ENCODE measurements around the gene ZMYND19. TPM values are rescaled to one million over a fixed set of nuclear protein-coding genes. Genes with fewer than 3 reads are reported as not detected.
"Not testable (repeated sequence)": the region's sequence is repeated elsewhere in the genome, so short reads cannot be mapped to it uniquely, and the experiment has no call there.

ZMYND19 gene
- total RNA-seq, 2 experiments from 2014 or later: 50.9 to 52.5 TPM

DNA sequence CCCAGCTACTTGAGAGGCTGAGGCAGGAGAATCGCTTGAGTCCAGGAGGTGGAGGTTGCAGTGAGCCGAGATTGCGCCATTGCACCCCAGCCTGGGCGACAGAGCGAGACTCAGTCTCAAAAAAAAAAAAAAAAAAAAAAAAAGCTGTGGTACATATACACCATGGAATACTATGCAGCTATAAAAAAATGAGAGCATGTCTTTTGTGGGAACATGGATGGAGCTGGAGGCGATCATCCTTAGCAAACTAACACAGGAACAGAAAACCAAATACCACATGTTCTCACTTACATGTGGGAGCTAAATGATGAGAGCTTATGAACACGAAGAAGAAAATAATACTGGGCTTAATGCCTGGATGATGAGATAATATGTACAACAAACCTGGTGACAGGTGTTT is 6.3 kb upstream of the ZMYND19 start:
- H3K9me3 Mint-ChIP-seq; H3K4me3 Mint-ChIP-seq; DNase-seq; H3K27me3 Mint-ChIP-seq (ENCODE audit: low read depth); H3K4me1 Mint-ChIP-seq (ENCODE audit: low read depth); intact Hi-C loops (cut with micrococcal nuclease); CTCF ChIA-PET; H3K36me3 Mint-ChIP-seq (ENCODE audit: low read depth); H3K27ac Mint-ChIP-seq: not testable (repeated sequence)

DNA sequence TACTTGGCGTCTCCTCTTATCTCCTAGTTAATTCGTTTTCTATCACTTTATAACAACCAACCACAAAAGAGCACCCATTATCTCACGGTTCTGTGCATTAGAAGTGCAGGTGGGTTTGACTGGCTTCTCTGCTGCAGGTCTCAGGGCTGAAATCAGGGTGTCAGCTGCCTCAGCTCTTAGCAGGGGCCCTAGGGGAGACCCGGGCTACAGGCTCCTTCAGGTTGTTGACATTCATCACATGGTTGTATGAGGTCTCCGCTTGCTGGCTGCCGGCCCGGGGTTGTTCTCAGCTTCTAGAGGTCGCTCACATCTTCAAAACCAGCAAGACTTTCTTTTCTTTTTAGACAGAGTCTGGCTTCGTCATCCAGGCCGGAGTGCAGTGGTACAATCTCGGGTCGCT is 2.9 kb upstream of the ZMYND19 start:
- intact Hi-C loops (cut with micrococcal nuclease): no loop called here
- H3K4me3 Mint-ChIP-seq: no peak overlapping the region
- CTCF ChIA-PET: no interaction called here

DNA sequence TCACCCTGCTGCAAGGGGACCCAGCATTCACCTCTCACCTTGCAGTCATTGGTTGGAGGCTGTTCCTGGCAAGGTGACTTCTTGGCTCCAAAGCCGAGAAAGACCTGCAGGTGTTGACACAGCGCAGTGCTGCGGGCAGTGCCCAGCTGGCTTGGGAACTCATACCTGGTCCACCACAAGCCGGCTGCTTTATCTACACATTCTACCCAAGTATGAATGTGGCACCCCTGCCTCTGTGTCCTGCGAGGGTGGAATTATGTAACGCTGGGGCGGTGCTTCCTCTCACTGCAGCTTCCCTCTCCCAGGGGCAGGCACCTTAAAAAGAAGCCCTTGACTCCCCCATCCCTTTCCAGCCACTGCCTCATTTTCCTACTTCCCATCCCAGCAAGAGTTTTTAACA is 2.5 kb upstream of the ZMYND19 start:
- H3K4me1 Mint-ChIP-seq (ENCODE audit: low read depth): peaks cover 18% of the 10 kb centered on the region

More for the DNA sequence above, 2.9 kb upstream of the ZMYND19 start:
- peaks cover 14% of the 10 kb centered on the region for H3K4me1 Mint-ChIP-seq (ENCODE audit: low read depth)
- no peaks in the 10 kb centered on the region for H3K9me3 Mint-ChIP-seq
- H3K27me3 Mint-ChIP-seq (ENCODE audit: low read depth): no peaks in the 10 kb centered on the region
- no peak overlapping the region for H3K27ac Mint-ChIP-seq
- DNase-seq: no peak
- H3K36me3 Mint-ChIP-seq (ENCODE audit: low read depth): peaks cover 5% of the 10 kb centered on the region

DNA sequence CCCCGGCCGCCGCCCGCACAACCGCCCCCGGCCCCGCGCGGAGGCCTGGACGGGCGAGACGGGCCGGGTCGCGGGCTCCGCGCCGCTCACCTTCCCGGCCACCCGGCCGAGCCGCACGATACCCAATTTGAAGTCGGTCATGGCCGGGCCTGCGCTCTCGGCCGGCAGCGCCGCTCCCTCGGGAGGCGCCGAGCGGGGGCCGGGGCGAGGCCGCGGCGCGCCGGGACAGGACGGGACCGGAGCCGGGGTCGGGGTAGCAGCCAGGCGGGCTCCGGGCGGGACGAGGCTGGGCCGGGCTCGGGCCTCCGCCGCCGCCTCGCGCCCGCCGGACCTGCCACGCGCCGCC is 216 bp downstream of the ZMYND19 start:
- H3K27me3 Mint-ChIP-seq (ENCODE audit: low read depth): no peaks in the 10 kb centered on the region

More for the DNA sequence above, 2.5 kb upstream of the ZMYND19 start:
- Mint-ChIP-seq H3K36me3 (ENCODE audit: low read depth) (peaks cover 9% of the 10 kb centered on the region), H3K27ac (no peak overlapping the region), H3K9me3 (no peaks in the 10 kb centered on the region), H3K4me3 (no peak overlapping the region), H3K27me3 (ENCODE audit: low read depth) (no peaks in the 10 kb centered on the region)
- CTCF ChIA-PET: no interaction called here
- no peak for DNase-seq
- intact Hi-C loops (cut with micrococcal nuclease): no loop called here

DNA sequence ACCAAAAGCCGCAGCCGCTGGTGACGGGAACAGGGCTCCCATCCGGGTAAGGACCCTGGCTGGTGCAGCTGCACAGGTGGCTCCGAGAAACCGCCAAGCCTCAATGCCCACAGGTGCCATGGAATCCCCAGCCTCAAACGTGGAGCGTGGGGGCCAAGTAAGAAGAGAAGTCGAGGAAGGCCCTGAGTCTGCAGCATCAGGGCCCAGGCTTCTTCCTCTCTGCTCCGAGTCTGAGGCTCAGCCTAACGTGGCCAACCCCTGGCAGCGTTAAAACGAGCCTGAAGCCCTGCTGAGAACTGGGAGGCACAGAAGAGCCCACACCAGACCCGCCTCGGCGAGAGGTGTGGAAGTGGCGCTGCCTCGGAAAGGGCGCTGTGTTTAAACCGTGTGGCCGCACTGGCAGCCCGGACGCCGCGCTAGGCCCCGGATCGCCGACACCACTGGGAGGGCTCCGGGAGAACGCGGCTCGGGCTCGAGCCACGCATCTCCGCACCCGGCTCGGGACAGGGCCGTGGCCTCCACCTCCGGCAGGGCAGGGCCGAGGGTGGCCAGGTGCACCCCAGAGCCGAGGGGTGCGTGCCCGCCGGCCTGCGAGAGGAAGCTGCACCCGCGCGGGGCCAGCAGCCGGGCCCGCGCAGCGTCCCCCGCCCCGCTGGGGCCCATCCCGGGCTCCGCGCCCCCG is 730 bp downstream of the ZMYND19 start:
- H3K4me1 Mint-ChIP-seq (ENCODE audit: low read depth): peaks cover 21% of the 10 kb centered on the region
- peaks cover 19% of the 10 kb centered on the region for H3K36me3 Mint-ChIP-seq (ENCODE audit: low read depth)
- intact Hi-C loops (cut with micrococcal nuclease): loop anchor here (1.0 to 2.0 kb wide), 3 partner anchors 11 to 29 kb away; partner anchors contain the start of genes ARRDC1, DPH7 and EHMT1
- no peaks in the 10 kb centered on the region for H3K27me3 Mint-ChIP-seq (ENCODE audit: low read depth)
- DNase-seq: no peak
- CTCF ChIA-PET: interaction anchor here (0.9 to 1.3 kb wide), 2 partner anchors 9 to 10 kb away, joined by 3 to 14 read pairs; partner anchors contain the start of gene DPH7
- no peaks in the 10 kb centered on the region for H3K9me3 Mint-ChIP-seq
- H3K4me3 Mint-ChIP-seq: peak overlapping the region; percentile 82
- H3K27ac Mint-ChIP-seq: no peak overlapping the region

More for the DNA sequence above, 216 bp downstream of the ZMYND19 start:
- Mint-ChIP-seq H3K4me3 (no peak overlapping the region), H3K36me3 (ENCODE audit: low read depth) (peaks cover 19% of the 10 kb centered on the region), H3K4me1 (ENCODE audit: low read depth) (peaks cover 21% of the 10 kb centered on the region), H3K9me3 (no peaks in the 10 kb centered on the region), H3K27ac (no peak overlapping the region)
- intact Hi-C loops (cut with micrococcal nuclease): loop anchor here (1.0 to 2.0 kb wide), 3 partner anchors 12 to 29 kb away; partner anchors contain the start of genes ARRDC1, DPH7 and EHMT1
- no peak for DNase-seq
- CTCF ChIA-PET: interaction anchor here (0.9 to 1.1 kb wide), 2 partner anchors 10 to 184 kb away, joined by 3 read pairs; no protein-coding TSS in a partner anchor

DNA sequence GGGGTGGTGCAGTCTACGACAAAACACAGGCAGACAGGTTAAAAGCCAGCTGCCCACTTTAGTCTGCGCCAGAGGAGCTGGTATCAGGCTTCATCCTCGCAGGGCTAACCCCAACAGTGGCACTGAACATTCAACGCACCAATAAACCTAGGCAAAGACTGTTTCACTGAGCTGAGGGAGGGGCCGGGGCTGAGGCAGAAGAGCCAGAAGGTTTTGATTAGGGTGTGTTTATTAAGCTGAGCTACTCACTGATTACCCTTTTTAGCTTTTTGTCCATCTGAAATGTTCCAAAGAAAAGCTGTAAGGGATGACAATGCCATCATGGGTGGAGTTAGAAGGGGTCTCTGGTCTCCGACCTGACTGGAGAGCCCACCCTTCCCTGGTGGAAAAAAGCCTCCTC is 1.4 kb downstream of the ZMYND19 start:
- peaks cover 19% of the 10 kb centered on the region for H3K36me3 Mint-ChIP-seq (ENCODE audit: low read depth)
- CTCF ChIA-PET: interaction anchor here (0.6 to 1.3 kb wide), 3 partner anchors 9 to 540 kb away, joined by 3 to 14 read pairs (median 3); partner anchors contain the start of genes DPH7 and MRPL41
- no peak overlapping the region for H3K27ac Mint-ChIP-seq
- intact Hi-C loops (cut with micrococcal nuclease): no loop called here
- no peak for DNase-seq
- H3K4me3 Mint-ChIP-seq: peak overlapping the region; percentile 82
- H3K27me3 Mint-ChIP-seq (ENCODE audit: low read depth): no peaks in the 10 kb centered on the region
- H3K4me1 Mint-ChIP-seq (ENCODE audit: low read depth): peaks cover 21% of the 10 kb centered on the region
- H3K9me3 Mint-ChIP-seq: no peaks in the 10 kb centered on the region

DNA sequence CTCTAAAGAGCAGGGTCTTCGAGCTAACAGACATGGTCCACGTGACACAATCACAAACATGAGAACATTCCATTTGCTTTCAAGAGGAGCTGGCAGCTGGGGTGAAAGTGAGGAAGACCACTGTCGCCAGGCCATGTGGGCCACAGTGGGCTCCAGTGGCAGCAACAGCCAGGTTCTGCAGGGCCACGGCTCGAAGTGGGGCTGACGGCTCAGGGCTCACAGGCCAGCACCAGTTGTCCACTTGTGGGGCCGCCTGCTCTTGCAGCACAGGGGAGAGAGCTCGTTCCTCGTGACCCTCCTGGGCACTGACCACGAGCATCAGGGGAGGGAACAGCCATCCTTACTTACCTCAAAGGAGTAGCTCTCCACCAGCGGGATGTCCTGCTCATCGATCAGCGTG is 2.0 kb downstream of the ZMYND19 start:
- H3K4me1 Mint-ChIP-seq (ENCODE audit: low read depth): peaks cover 21% of the 10 kb centered on the region
- intact Hi-C loops (cut with micrococcal nuclease): no loop called here
- H3K9me3 Mint-ChIP-seq: no peaks in the 10 kb centered on the region
- no peak overlapping the region for H3K27ac Mint-ChIP-seq
- H3K27me3 Mint-ChIP-seq (ENCODE audit: low read depth): no peaks in the 10 kb centered on the region
- H3K36me3 Mint-ChIP-seq (ENCODE audit: low read depth): peaks cover 23% of the 10 kb centered on the region
- no peak for DNase-seq
- CTCF ChIA-PET: interaction anchor here (0.6 to 1.6 kb wide), 4 partner anchors 9 to 539 kb away, joined by 3 to 14 read pairs (median 4); partner anchors contain the start of genes DPH7 and MRPL41
- peak overlapping the region; percentile 82 for H3K4me3 Mint-ChIP-seq

GRCh38 chr9:137586854-137587253 is 3.5 kb downstream of the ZMYND19 start:
- Mint-ChIP-seq H3K9me3 (no peaks in the 10 kb centered on the region), H3K4me3 (no peak overlapping the region), H3K27ac (no peak overlapping the region), H3K27me3 (ENCODE audit: low read depth) (no peaks in the 10 kb centered on the region), H3K4me1 (ENCODE audit: low read depth) (peaks cover 21% of the 10 kb centered on the region), H3K36me3 (ENCODE audit: low read depth) (peaks cover 28% of the 10 kb centered on the region)
- no peak for DNase-seq
- intact Hi-C loops (cut with micrococcal nuclease): no loop called here
- CTCF ChIA-PET: interaction anchor here (0.9 to 1.6 kb wide), 2 partner anchors 8 to 13 kb away, joined by 3 to 4 read pairs; no protein-coding TSS in a partner anchor

DNA sequence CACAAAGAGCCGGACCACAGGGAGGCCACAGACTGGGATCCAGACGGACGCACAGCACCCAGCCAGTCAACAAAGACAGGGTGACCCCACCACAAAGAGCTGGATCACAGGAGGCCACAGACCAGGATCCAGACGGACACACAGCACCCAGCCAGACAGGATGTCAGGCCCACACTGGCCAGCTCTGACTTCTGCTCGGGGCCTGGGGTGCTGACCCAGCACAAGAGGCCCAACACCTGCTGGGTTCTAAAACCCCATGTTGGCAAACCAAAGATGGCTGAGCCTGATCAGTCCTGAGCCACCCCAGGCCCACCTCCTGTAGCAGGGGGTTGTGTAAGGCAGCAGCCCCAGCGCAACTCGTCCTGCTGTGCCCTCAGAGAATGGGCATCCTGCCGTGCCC is 6.4 kb downstream of the ZMYND19 start:
- no peaks in the 10 kb centered on the region for H3K9me3 Mint-ChIP-seq
- peaks cover 19% of the 10 kb centered on the region for H3K4me1 Mint-ChIP-seq (ENCODE audit: low read depth)
- no peak for DNase-seq
- H3K27ac Mint-ChIP-seq: no peak overlapping the region
- CTCF ChIA-PET: no interaction called here
- peaks cover 24% of the 10 kb centered on the region for H3K36me3 Mint-ChIP-seq (ENCODE audit: low read depth)
- H3K27me3 Mint-ChIP-seq (ENCODE audit: low read depth): no peaks in the 10 kb centered on the region
- intact Hi-C loops (cut with micrococcal nuclease): no loop called here
- H3K4me3 Mint-ChIP-seq: no peak overlapping the region

GRCh38 chr9:137583347-137583746 is 7.0 kb downstream of the ZMYND19 start:
- no peak for DNase-seq
- no peaks in the 10 kb centered on the region for H3K9me3 Mint-ChIP-seq
- no peak overlapping the region for H3K4me3 Mint-ChIP-seq
- no peak overlapping the region for H3K27ac Mint-ChIP-seq
- H3K27me3 Mint-ChIP-seq (ENCODE audit: low read depth): no peaks in the 10 kb centered on the region
- intact Hi-C loops (cut with micrococcal nuclease): no loop called here
- H3K36me3 Mint-ChIP-seq (ENCODE audit: low read depth): peaks cover 24% of the 10 kb centered on the region
- peaks cover 14% of the 10 kb centered on the region for H3K4me1 Mint-ChIP-seq (ENCODE audit: low read depth)
- CTCF ChIA-PET: no interaction called here

- no peaks in the 10 kb centered on the region for H3K9me3 Mint-ChIP-seq
- peak; percentile 41 for DNase-seq
- H3K4me1 Mint-ChIP-seq (ENCODE audit: low read depth): peaks cover 13% of the 10 kb centered on the region
- CTCF ChIA-PET: interaction anchor here (0.6 kb wide), 1 partner anchor 139 kb away, joined by 4 read pairs; no protein-coding TSS in a partner anchor
- peaks cover 16% of the 10 kb centered on the region for H3K36me3 Mint-ChIP-seq (ENCODE audit: low read depth)
- no peak overlapping the region for H3K4me3 Mint-ChIP-seq
- no peak overlapping the region for H3K27ac Mint-ChIP-seq
- H3K27me3 Mint-ChIP-seq (ENCODE audit: low read depth): no peaks in the 10 kb centered on the region
- intact Hi-C loops (cut with micrococcal nuclease): no loop called here
Observed at GRCh38 chr9:137582286-137582860, 7.9 kb downstream of the ZMYND19 start.

DNA sequence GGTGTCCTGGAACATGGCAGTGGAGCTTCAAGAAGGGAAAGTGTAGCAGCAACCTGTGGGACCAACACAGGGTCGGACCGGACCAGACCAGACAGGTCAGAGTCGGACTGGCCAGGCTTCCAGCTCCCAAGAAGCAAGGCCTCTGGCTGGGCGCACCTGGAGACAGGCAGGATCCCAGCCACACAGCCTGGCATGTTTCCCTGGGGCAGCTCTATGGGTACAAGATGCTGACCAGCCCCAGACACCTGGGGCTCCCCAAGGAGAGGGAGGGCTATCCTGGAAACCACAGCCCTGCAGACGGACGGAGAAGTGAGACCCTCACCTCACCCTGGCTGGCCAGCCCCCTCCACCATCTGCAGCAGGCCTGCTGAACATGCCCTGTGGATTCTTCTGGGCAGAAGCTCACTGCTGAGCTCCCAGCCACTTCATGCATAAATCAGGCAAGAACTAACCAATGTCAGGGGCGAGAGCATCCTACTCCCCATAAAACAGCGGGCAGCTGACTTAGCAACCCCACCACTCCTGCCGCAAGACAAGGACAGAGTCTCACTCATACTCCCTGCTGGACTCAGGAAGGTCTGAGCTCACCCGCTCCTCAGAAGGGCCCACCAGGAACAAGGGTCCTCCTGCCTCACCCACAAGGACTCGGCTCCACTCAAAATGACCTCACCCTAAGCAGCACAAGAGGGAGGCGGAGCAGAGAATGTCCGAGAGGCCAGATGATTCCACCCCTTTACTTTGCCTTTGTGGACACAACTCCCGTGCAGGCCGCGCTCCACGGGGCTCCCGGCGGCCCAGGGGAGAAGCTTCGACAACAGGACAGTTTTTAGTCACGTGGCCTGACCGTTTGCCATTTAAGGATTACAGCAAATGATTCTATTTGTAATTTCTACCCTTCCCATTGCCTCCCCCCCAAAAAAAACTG is 8.7 kb downstream of the ZMYND19 start:
- no peaks in the 10 kb centered on the region for H3K27me3 Mint-ChIP-seq (ENCODE audit: low read depth)
- intact Hi-C loops (cut with micrococcal nuclease): no loop called here
- H3K9me3 Mint-ChIP-seq: no peaks in the 10 kb centered on the region
- no peak overlapping the region for H3K27ac Mint-ChIP-seq
- CTCF ChIA-PET: interaction anchor here (0.6 to 1.1 kb wide), 2 partner anchors 10 to 140 kb away, joined by 3 to 4 read pairs; no protein-coding TSS in a partner anchor
- DNase-seq: no peak
- peaks cover 17% of the 10 kb centered on the region for H3K4me1 Mint-ChIP-seq (ENCODE audit: low read depth)
- no peak overlapping the region for H3K4me3 Mint-ChIP-seq
- peaks cover 16% of the 10 kb centered on the region for H3K36me3 Mint-ChIP-seq (ENCODE audit: low read depth)
